Stimulated activated naive CD4-positive, alpha-beta T cell treated with Interleukin-2 at 50 U/mL for 16 hours (primary cell): Measurements from ENCODE around the gene ARMH2.

Source experiments
- DNase-seq: peaks from one replicate; lab custom pipeline; 2025; lab: John Stamatoyannopoulos, UW

Gene ARMH2

GRCh38 chr6:24798740-24799540 lies at the start of gene ARMH2:
Gene ARMH2, minus strand, starts transcription at chr6:24798917. Its CDS starts 60 bp downstream, at chr6:24798857.
- DNase-seq, result no peak

- DNase-seq, result no peak
These were observed 49.7 kb upstream of the ARMH2 start for GRCh38 chr6:24848461-24848860.

GRCh38 chr6:24847402-24847801 lies 48.7 kb upstream of the ARMH2 start:
- DNase-seq, result no peak

- DNase-seq, result no peak
These were observed 46.9 kb upstream of the ARMH2 start for GRCh38 chr6:24845578-24845977.

GRCh38 chr6:24844903-24845302 lies 46.2 kb upstream of the ARMH2 start:
- DNase-seq, result no peak

- no peak for DNase-seq
These were observed 45.3 kb upstream of the ARMH2 start for GRCh38 chr6:24844061-24844460.

GRCh38 chr6:24840187-24840586 lies 41.5 kb upstream of the ARMH2 start:
- no peak for DNase-seq

- DNase-seq, result no peak
These were observed 40.3 kb upstream of the ARMH2 start for GRCh38 chr6:24838994-24839393.

- no peak for DNase-seq
These were observed 39.4 kb upstream of the ARMH2 start for GRCh38 chr6:24838081-24838480.

GRCh38 chr6:24836109-24836508 lies 37.4 kb upstream of the ARMH2 start:
- no peak for DNase-seq

- DNase-seq, result no peak
These were observed 35.1 kb upstream of the ARMH2 start for GRCh38 chr6:24833711-24834386.

GRCh38 chr6:24832794-24833193 lies 34.1 kb upstream of the ARMH2 start:
- DNase-seq, result no peak

GRCh38 chr6:24831771-24832716 lies 33.3 kb upstream of the ARMH2 start:
- DNase-seq, result no peak

- DNase-seq, result no peak
These were observed 30.9 kb upstream of the ARMH2 start for GRCh38 chr6:24829657-24830056.

GRCh38 chr6:24827970-24828369 lies 29.3 kb upstream of the ARMH2 start:
- DNase-seq, result no peak

- DNase-seq, result no peak
These were observed 28.4 kb upstream of the ARMH2 start for GRCh38 chr6:24827162-24827561.

GRCh38 chr6:24825130-24825630 lies 26.5 kb upstream of the ARMH2 start:
- DNase-seq, result no peak

- DNase-seq, result no peak
These were observed 25.6 kb upstream of the ARMH2 start for GRCh38 chr6:24824142-24824938.

- no peak for DNase-seq
These were observed 24.5 kb upstream of the ARMH2 start for GRCh38 chr6:24823185-24823584.

- no peak for DNase-seq
These were observed 24.0 kb upstream of the ARMH2 start for GRCh38 chr6:24822696-24823095.

- DNase-seq, result no peak
These were observed 23.2 kb upstream of the ARMH2 start for GRCh38 chr6:24821860-24822444.
